BE2C (cell line): ENCODE results near the gene DSTN.

Experiments
- DNase-seq: peaks from one replicate; pipeline ENCODE4 v3.0.0-alpha.2; 2020
- H3K27me3 ChIP-seq: fragments of 250-450 bp; sonication (Bioruptor Pico); 2 replicates; pipeline ENCODE4 v1.5.1; 2020; ENCODE audit warnings: mild to moderate bottlenecking
- H3K36me3 ChIP-seq: fragments of 250-450 bp; sonication (Bioruptor Pico); 2 replicates; pipeline ENCODE4 v1.5.1; 2020; ENCODE audit warnings: mild to moderate bottlenecking
- H3K4me1 ChIP-seq: fragments of 250-450 bp; sonication (Bioruptor Pico); 2 replicates; pipeline ENCODE4 v1.5.1; 2020
- H3K4me3 ChIP-seq: 2 replicates; pipeline ENCODE4 v1.5.1; 2011; ENCODE audit warnings: low read depth, low read length
- H3K9me3 ChIP-seq: fragments of 250-450 bp; sonication (Bioruptor Pico); 2 replicates; pipeline ENCODE4 v1.5.1; 2020
- CTCF ChIP-seq: IDR thresholded peaks from 2 replicates; pipeline ENCODE4 v1.5.1; 2012; ENCODE audit warnings: mild to moderate bottlenecking, low read depth, low read length

DSTN gene

GRCh38 chr20:17568972-17569521 lies 828 bp upstream of the DSTN start:
- Histone ChIP-seq H3K4me1 (peaks cover 4% of the 10 kb centered on the region; the same call in 1 of the 2 replicates), H3K9me3 (no peaks in the 10 kb centered on the region), H3K36me3 (no peaks in the 10 kb centered on the region), H3K27me3 (no peaks in the 10 kb centered on the region), H3K4me3 (peak overlapping the region; percentile 64)
- DNase-seq, result peak; percentile 85
- TF ChIP-seq CTCF, result no peak

GRCh38 chr20:17570347-17571152 lies 675 bp downstream of the DSTN start:
- TF ChIP-seq CTCF, result no peak
- Histone ChIP-seq H3K4me3 (peak overlapping the region; percentile 64), H3K9me3 (no peaks in the 10 kb centered on the region), H3K4me1 (peaks cover 4% of the 10 kb centered on the region; the same call in 1 of the 2 replicates), H3K36me3 (no peaks in the 10 kb centered on the region), H3K27me3 (no peaks in the 10 kb centered on the region)
- DNase-seq, result peak; percentile 72

GRCh38 chr20:17571153-17571527 lies 1.3 kb downstream of the DSTN start:
- no peak for DNase-seq
- no peaks in the 10 kb centered on the region for H3K36me3 ChIP-seq
- H3K4me1 ChIP-seq, result peaks cover 4% of the 10 kb centered on the region; the same call in 1 of the 2 replicates
- TF ChIP-seq CTCF, result no peak
- no peaks in the 10 kb centered on the region for H3K9me3 ChIP-seq
- H3K27me3 ChIP-seq, result no peaks in the 10 kb centered on the region
- peak overlapping the region; percentile 64 for H3K4me3 ChIP-seq

GRCh38 chr20:17572034-17572638 lies 2.3 kb downstream of the DSTN start:
- Histone ChIP-seq H3K27me3 (no peaks in the 10 kb centered on the region), H3K4me3 (peak overlapping the region; percentile 64), H3K4me1 (peaks cover 4% of the 10 kb centered on the region; the same call in 1 of the 2 replicates), H3K36me3 (no peaks in the 10 kb centered on the region), H3K9me3 (no peaks in the 10 kb centered on the region)
- no peak for TF ChIP-seq CTCF
- DNase-seq, result no peak

- Histone ChIP-seq H3K4me1 (peaks cover 4% of the 10 kb centered on the region; the same call in 1 of the 2 replicates), H3K36me3 (no peaks in the 10 kb centered on the region), H3K27me3 (no peaks in the 10 kb centered on the region), H3K4me3 (no peak overlapping the region), H3K9me3 (no peaks in the 10 kb centered on the region)
- no peak for TF ChIP-seq CTCF
- no peak for DNase-seq
These were observed 3.6 kb downstream of the DSTN start for GRCh38 chr20:17573463-17573862.
